GM18858 (cell line): ENCODE measurements around the gene PALS1.

Experiments
- ATAC-seq: cut with Tn5 transposase; IDR thresholded peaks from one replicate; pipeline ENCODE4 v1.9.1; 2021; ENCODE audit not compliant: unreplicated experiment

The PALS1 gene

GRCh38 chr14:67241411-67242167 lies at the start of gene PALS1:
Gene PALS1, plus strand, starts transcription at chr14:67241435. Its CDS starts 37,736 bp downstream, at chr14:67279171.
- ATAC-seq = peak; percentile 26

GRCh38 chr14:67191768-67192290 lies 49.4 kb upstream of the PALS1 start:
- ATAC-seq = no peak

GRCh38 chr14:67192366-67192765 lies 48.9 kb upstream of the PALS1 start:
- ATAC-seq = no peak

- no peak for ATAC-seq
These were observed 46.0 kb upstream of the PALS1 start for GRCh38 chr14:67195279-67195678.

GRCh38 chr14:67199016-67199415 lies 42.2 kb upstream of the PALS1 start:
- no peak for ATAC-seq

GRCh38 chr14:67207810-67208209 lies 33.4 kb upstream of the PALS1 start:
- no peak for ATAC-seq

GRCh38 chr14:67218126-67218525 lies 23.1 kb upstream of the PALS1 start:
- no peak for ATAC-seq

- ATAC-seq = no peak
These were observed 19.8 kb upstream of the PALS1 start for GRCh38 chr14:67221248-67221981.

- no peak for ATAC-seq
These were observed 19.3 kb upstream of the PALS1 start for GRCh38 chr14:67221982-67222328.

GRCh38 chr14:67225523-67225922 lies 15.7 kb upstream of the PALS1 start:
- no peak for ATAC-seq

GRCh38 chr14:67228325-67228984 lies 12.8 kb upstream of the PALS1 start:
- no peak for ATAC-seq

GRCh38 chr14:67232066-67232465 lies 9.2 kb upstream of the PALS1 start:
- no peak for ATAC-seq

GRCh38 chr14:67232621-67233020 lies 8.6 kb upstream of the PALS1 start:
- ATAC-seq = no peak

GRCh38 chr14:67237591-67237990 lies 3.6 kb upstream of the PALS1 start:
- ATAC-seq = no peak

- ATAC-seq = no peak
These were observed 1.7 kb upstream of the PALS1 start for GRCh38 chr14:67239582-67239981.

GRCh38 chr14:67240168-67240932 lies 885 bp upstream of the PALS1 start:
- ATAC-seq = peak; percentile 7

GRCh38 chr14:67240978-67241410 lies 241 bp upstream of the PALS1 start:
- peak; percentile 82 for ATAC-seq

GRCh38 chr14:67242168-67242420 lies 859 bp downstream of the PALS1 start:
- ATAC-seq = no peak

- ATAC-seq = no peak
These were observed 3.9 kb downstream of the PALS1 start for GRCh38 chr14:67245104-67245503.

- no peak for ATAC-seq
These were observed 10.5 kb downstream of the PALS1 start for GRCh38 chr14:67251573-67252226.
